ENCODE measurements around the gene ACTL10.

DNA sequence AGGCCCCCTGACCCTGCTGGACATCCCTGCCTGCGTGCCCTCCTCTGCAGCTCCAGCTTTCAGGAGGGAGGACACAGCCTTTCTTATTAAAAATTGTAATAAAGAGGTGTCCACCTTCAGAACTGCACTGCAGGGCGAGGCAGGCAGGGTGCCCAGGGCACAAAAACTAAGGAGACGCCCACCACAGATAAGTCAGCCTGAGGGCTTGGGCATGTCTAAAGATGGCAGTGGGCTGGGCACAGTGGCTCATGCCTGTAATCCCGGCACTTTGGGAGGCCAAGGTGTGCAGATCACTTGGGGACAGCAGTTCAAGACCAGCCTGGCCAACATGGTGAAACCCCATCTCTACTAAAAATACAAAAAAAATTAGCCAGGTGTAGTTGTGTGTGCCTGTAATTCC is 11.6 kb upstream of the ACTL10 start:
- TF ChIP-seq, protein P1, sequence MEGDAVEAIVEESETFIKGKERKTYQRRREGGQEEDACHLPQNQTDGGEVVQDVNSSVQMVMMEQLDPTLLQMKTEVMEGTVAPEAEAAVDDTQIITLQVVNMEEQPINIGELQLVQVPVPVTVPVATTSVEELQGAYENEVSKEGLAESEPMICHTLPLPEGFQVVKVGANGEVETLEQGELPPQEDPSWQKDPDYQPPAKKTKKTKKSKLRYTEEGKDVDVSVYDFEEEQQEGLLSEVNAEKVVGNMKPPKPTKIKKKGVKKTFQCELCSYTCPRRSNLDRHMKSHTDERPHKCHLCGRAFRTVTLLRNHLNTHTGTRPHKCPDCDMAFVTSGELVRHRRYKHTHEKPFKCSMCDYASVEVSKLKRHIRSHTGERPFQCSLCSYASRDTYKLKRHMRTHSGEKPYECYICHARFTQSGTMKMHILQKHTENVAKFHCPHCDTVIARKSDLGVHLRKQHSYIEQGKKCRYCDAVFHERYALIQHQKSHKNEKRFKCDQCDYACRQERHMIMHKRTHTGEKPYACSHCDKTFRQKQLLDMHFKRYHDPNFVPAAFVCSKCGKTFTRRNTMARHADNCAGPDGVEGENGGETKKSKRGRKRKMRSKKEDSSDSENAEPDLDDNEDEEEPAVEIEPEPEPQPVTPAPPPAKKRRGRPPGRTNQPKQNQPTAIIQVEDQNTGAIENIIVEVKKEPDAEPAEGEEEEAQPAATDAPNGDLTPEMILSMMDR (IDR thresholded peaks at IDR 0.05; ENCODE audit: low read depth, low read length) = no peak
- no peak for TF ChIP-seq POLR2A (IDR thresholded peaks at IDR 0.05; ENCODE audit: extremely low read depth, insufficient read length)
- TF ChIP-seq, protein P2, sequence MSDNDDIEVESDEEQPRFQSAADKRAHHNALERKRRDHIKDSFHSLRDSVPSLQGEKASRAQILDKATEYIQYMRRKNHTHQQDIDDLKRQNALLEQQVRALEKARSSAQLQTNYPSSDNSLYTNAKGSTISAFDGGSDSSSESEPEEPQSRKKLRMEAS (IDR thresholded peaks at IDR 0.05; ENCODE audit: low read depth, low read length) = no peak

All from NB4 (cell line).